ENCODE data around the gene LDAF1. TPM values are rescaled to one million over a fixed set of nuclear protein-coding genes. Genes with fewer than 3 reads are reported as not detected.
"Not testable (repeated sequence)": the region's sequence is repeated elsewhere in the genome, so short reads cannot be mapped to it uniquely, and the experiment has no call there.

LDAF1 gene
- total and polyA plus RNA-seq, 4 donors, result 1.2 to 2.4 (median 1.7) TPM

GRCh38 chr16:21192991-21193390 is 34.5 kb downstream of the LDAF1 start:
- Histone ChIP-seq H3K4me3 (ENCODE audit: low read depth in 1 of 3, low read length in 3 of 3) (no peak overlapping the region), H3K9ac (ENCODE audit: low read depth in 1 of 2, low read length in 2 of 2) (no peak overlapping the region), H3K27me3 (ENCODE audit: control insufficient read depth in 4 of 4, insufficient read depth in 4 of 4, low read length in 3 of 4) (no peaks in the 10 kb centered on the region), H3K9me3 (ENCODE audit: control insufficient read depth in 4 of 4, low read length in 3 of 4) (no peaks in the 10 kb centered on the region), H3K27ac (ENCODE audit: low read depth in 1 of 2, low read length in 2 of 2) (no peak overlapping the region), H3K4me1 (ENCODE audit: control insufficient read depth in 4 of 4, insufficient read depth in 4 of 4, low read length in 3 of 4) (peaks cover 0 to 2% (median 0%) of the 10 kb centered on the region in 4 donors), H3K36me3 (ENCODE audit: control insufficient read depth in 4 of 4, insufficient read depth in 3 of 4, low read depth in 1 of 4, low read length in 3 of 4) (no peaks in the 10 kb centered on the region)
- 78% methylated on average over 1 of the region's 1 CpG for WGBS
- DNase-seq (ENCODE audit: low spot score), result no peak
- TF ChIP-seq HNF4A (conservative IDR thresholded peaks at IDR 0.05), result no peak

- H3K4me3 ChIP-seq (ENCODE audit: low read depth in 1 of 3, low read length in 3 of 3), result no peak overlapping the region
- TF ChIP-seq NR2F2 (IDR thresholded peaks at IDR 0.05), result no peak
- no peak for TF ChIP-seq ATF3 (IDR thresholded peaks at IDR 0.05)
- no peak for TF ChIP-seq YY1 (IDR thresholded peaks at IDR 0.05)
- no peak for TF ChIP-seq REST (IDR thresholded peaks at IDR 0.05)
- no peak for TF ChIP-seq JUND (IDR thresholded peaks at IDR 0.05)
- no peak for TF ChIP-seq EGR1 (IDR thresholded peaks at IDR 0.05; ENCODE audit: low read depth in 2 of 2)
- no peak for TF ChIP-seq RXRA (IDR thresholded peaks at IDR 0.05)
- no peak for TF ChIP-seq HNF4G (IDR thresholded peaks at IDR 0.05)
- TF ChIP-seq MAX (IDR thresholded peaks at IDR 0.05), result no peak
- TF ChIP-seq SP1 (IDR thresholded peaks at IDR 0.05), result no peak
- no peak for TF ChIP-seq ZBTB33 (IDR thresholded peaks at IDR 0.05)
- no peak for TF ChIP-seq TAF1 (conservative IDR thresholded peaks at IDR 0.05)
- TF ChIP-seq HNF4A (conservative IDR thresholded peaks at IDR 0.05), result no peak
- no peak for TF ChIP-seq RAD21 (IDR thresholded peaks at IDR 0.05)
- no peak for TF ChIP-seq FOXA2 (IDR thresholded peaks at IDR 0.05)
- TF ChIP-seq GABPA (IDR thresholded peaks at IDR 0.05 in 1 of 2, conservative IDR thresholded peaks at IDR 0.05 in 1 of 2), result no peak
- TF ChIP-seq CTCF (IDR thresholded peaks at IDR 0.05; ENCODE audit: low read depth, low read length, missing input control), result no peak
- TF ChIP-seq FOXA1 (IDR thresholded peaks at IDR 0.05), result no peak
- no peaks in the 10 kb centered on the region for H3K36me3 ChIP-seq (ENCODE audit: control insufficient read depth in 4 of 4, insufficient read depth in 3 of 4, low read depth in 1 of 4, low read length in 3 of 4)
- no peaks in the 10 kb centered on the region for H3K27me3 ChIP-seq (ENCODE audit: control insufficient read depth in 4 of 4, insufficient read depth in 4 of 4, low read length in 3 of 4)
- DNase-seq (ENCODE audit: low spot score), result no peak
- no peaks in the 10 kb centered on the region for H3K4me1 ChIP-seq (ENCODE audit: control insufficient read depth in 4 of 4, insufficient read depth in 4 of 4, low read length in 3 of 4)
- WGBS, result 73% methylated on average over 6 of the region's 6 CpGs
- H3K9ac ChIP-seq (ENCODE audit: low read depth in 1 of 2, low read length in 2 of 2), result no peak overlapping the region
- H3K9me3 ChIP-seq (ENCODE audit: control insufficient read depth in 4 of 4, low read length in 3 of 4), result no peaks in the 10 kb centered on the region
- no peak overlapping the region for H3K27ac ChIP-seq (ENCODE audit: low read depth in 1 of 2, low read length in 2 of 2)
These were observed 36.4 kb downstream of the LDAF1 start for GRCh38 chr16:21194771-21195301.

- WGBS, result 96% methylated on average over 8 of the region's 8 CpGs
- H3K4me1 ChIP-seq (ENCODE audit: control insufficient read depth in 4 of 4, insufficient read depth in 4 of 4, low read length in 3 of 4); DNase-seq (ENCODE audit: low spot score); H3K9ac ChIP-seq (ENCODE audit: low read depth in 1 of 2, low read length in 2 of 2); H3K4me3 ChIP-seq (ENCODE audit: low read depth in 1 of 3, low read length in 3 of 3); H3K9me3 ChIP-seq (ENCODE audit: control insufficient read depth in 4 of 4, low read length in 3 of 4); H3K36me3 ChIP-seq (ENCODE audit: control insufficient read depth in 4 of 4, insufficient read depth in 3 of 4, low read depth in 1 of 4, low read length in 3 of 4); H3K27ac ChIP-seq (ENCODE audit: low read depth in 1 of 2, low read length in 2 of 2); H3K27me3 ChIP-seq (ENCODE audit: control insufficient read depth in 4 of 4, insufficient read depth in 4 of 4, low read length in 3 of 4): not testable (repeated sequence)
These were observed 36.9 kb downstream of the LDAF1 start for GRCh38 chr16:21195330-21195729.

All from liver (tissue), 9 donors.